ENCODE data around the gene MPPE1. TPM values are rescaled to one million over a fixed set of nuclear protein-coding genes. Genes with fewer than 3 reads are reported as not detected.

Gene MPPE1
- total and polyA plus RNA-seq, 9 of the 15 experiments (the other 6 are each of a cell fraction or from before 2014, with no cell fraction given), result 10.7 to 19.5 (median 13.3) TPM

DNA sequence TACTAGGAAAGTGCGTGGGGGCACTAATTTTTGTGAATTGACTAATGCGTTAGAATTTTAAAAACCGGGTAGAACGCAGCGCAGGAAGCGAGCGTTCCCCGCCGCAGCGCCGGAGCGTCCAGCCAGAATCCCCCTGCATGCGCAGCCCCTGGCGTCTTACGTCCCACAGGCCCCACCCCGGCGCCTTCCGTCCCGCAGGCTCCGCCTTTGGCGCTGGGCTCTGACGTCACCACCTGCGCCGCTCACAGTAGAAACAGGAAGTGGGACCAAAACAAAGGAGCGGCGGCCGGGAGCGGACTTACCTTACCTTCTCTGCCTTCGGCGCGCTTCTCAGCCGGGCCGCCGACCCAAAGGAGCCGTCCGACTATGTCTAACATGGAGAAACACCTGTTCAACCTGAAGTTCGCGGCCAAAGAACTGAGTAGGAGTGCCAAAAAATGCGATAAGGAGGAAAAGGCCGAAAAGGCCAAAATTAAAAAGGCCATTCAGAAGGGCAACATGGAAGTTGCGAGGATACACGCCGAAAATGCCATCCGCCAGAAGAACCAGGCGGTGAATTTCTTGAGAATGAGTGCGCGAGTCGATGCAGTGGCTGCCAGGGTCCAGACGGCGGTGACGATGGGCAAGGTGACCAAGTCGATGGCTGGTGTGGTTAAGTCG, 56.8 kb downstream of the MPPE1 start, which contains the start of gene CHMP1B (continued):
- no peak for TF ChIP-seq PPARD (CRISPR knock-in tag; IDR thresholded peaks at IDR 0.05)
- TF ChIP-seq HNRNPUL1 (IDR thresholded peaks at IDR 0.05; ENCODE audit: low read length), result no peak
- TF ChIP-seq, protein P1, sequence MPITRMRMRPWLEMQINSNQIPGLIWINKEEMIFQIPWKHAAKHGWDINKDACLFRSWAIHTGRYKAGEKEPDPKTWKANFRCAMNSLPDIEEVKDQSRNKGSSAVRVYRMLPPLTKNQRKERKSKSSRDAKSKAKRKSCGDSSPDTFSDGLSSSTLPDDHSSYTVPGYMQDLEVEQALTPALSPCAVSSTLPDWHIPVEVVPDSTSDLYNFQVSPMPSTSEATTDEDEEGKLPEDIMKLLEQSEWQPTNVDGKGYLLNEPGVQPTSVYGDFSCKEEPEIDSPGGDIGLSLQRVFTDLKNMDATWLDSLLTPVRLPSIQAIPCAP (CRISPR knock-in tag; IDR thresholded peaks at IDR 0.05; ENCODE audit: borderline replicate concordance), result no peak
- TF ChIP-seq NCOA6 (IDR thresholded peaks at IDR 0.05), result peak; percentile 82
- TF ChIP-seq DPF2 (IDR thresholded peaks at IDR 0.05), result no peak
- no peak for TF ChIP-seq ZNF668 (CRISPR knock-in tag; IDR thresholded peaks at IDR 0.05)
- TF ChIP-seq KDM1A (IDR thresholded peaks at IDR 0.05), result no peak
- TF ChIP-seq, protein P2, sequence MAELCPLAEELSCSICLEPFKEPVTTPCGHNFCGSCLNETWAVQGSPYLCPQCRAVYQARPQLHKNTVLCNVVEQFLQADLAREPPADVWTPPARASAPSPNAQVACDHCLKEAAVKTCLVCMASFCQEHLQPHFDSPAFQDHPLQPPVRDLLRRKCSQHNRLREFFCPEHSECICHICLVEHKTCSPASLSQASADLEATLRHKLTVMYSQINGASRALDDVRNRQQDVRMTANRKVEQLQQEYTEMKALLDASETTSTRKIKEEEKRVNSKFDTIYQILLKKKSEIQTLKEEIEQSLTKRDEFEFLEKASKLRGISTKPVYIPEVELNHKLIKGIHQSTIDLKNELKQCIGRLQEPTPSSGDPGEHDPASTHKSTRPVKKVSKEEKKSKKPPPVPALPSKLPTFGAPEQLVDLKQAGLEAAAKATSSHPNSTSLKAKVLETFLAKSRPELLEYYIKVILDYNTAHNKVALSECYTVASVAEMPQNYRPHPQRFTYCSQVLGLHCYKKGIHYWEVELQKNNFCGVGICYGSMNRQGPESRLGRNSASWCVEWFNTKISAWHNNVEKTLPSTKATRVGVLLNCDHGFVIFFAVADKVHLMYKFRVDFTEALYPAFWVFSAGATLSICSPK (IDR thresholded peaks at IDR 0.05; ENCODE audit: borderline replicate concordance), result no peak
- TF ChIP-seq, protein P3, sequence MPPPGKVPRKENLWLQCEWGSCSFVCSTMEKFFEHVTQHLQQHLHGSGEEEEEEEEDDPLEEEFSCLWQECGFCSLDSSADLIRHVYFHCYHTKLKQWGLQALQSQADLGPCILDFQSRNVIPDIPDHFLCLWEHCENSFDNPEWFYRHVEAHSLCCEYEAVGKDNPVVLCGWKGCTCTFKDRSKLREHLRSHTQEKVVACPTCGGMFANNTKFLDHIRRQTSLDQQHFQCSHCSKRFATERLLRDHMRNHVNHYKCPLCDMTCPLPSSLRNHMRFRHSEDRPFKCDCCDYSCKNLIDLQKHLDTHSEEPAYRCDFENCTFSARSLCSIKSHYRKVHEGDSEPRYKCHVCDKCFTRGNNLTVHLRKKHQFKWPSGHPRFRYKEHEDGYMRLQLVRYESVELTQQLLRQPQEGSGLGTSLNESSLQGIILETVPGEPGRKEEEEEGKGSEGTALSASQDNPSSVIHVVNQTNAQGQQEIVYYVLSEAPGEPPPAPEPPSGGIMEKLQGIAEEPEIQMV (tag; conservative IDR thresholded peaks at IDR 0.05; ENCODE audit: low read depth), result no peak
- no peak for TF ChIP-seq ZNF764 (CRISPR knock-in tag; IDR thresholded peaks at IDR 0.05; ENCODE audit: low read depth)
- TF ChIP-seq, protein P4, sequence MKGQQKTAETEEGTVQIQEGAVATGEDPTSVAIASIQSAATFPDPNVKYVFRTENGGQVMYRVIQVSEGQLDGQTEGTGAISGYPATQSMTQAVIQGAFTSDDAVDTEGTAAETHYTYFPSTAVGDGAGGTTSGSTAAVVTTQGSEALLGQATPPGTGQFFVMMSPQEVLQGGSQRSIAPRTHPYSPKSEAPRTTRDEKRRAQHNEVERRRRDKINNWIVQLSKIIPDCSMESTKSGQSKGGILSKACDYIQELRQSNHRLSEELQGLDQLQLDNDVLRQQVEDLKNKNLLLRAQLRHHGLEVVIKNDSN (CRISPR knock-in tag; IDR thresholded peaks at IDR 0.05), result no peak
- TF ChIP-seq ZNF408 (CRISPR knock-in tag; IDR thresholded peaks at IDR 0.05; ENCODE audit: low read depth), result no peak
- no peak for TF ChIP-seq U2AF1 (optimal IDR thresholded peaks at IDR 0.05; ENCODE audit: low read depth, low read length)
- no peak for TF ChIP-seq ZNF121 (CRISPR knock-in tag; conservative IDR thresholded peaks at IDR 0.05)
- no peak for TF ChIP-seq HDAC2 (IDR thresholded peaks at IDR 0.05)
- TF ChIP-seq, protein P5, sequence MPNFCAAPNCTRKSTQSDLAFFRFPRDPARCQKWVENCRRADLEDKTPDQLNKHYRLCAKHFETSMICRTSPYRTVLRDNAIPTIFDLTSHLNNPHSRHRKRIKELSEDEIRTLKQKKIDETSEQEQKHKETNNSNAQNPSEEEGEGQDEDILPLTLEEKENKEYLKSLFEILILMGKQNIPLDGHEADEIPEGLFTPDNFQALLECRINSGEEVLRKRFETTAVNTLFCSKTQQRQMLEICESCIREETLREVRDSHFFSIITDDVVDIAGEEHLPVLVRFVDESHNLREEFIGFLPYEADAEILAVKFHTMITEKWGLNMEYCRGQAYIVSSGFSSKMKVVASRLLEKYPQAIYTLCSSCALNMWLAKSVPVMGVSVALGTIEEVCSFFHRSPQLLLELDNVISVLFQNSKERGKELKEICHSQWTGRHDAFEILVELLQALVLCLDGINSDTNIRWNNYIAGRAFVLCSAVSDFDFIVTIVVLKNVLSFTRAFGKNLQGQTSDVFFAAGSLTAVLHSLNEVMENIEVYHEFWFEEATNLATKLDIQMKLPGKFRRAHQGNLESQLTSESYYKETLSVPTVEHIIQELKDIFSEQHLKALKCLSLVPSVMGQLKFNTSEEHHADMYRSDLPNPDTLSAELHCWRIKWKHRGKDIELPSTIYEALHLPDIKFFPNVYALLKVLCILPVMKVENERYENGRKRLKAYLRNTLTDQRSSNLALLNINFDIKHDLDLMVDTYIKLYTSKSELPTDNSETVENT (CRISPR knock-in tag; IDR thresholded peaks at IDR 0.05), result peak; percentile 83
- TF ChIP-seq NFXL1 (CRISPR knock-in tag; IDR thresholded peaks at IDR 0.05), result no peak
- TF ChIP-seq LCOR (CRISPR knock-in tag; IDR thresholded peaks at IDR 0.05), result 0 out of 2 replicates have a peak, but pooled peaks have one; percentile 56
- TF ChIP-seq, protein P6, sequence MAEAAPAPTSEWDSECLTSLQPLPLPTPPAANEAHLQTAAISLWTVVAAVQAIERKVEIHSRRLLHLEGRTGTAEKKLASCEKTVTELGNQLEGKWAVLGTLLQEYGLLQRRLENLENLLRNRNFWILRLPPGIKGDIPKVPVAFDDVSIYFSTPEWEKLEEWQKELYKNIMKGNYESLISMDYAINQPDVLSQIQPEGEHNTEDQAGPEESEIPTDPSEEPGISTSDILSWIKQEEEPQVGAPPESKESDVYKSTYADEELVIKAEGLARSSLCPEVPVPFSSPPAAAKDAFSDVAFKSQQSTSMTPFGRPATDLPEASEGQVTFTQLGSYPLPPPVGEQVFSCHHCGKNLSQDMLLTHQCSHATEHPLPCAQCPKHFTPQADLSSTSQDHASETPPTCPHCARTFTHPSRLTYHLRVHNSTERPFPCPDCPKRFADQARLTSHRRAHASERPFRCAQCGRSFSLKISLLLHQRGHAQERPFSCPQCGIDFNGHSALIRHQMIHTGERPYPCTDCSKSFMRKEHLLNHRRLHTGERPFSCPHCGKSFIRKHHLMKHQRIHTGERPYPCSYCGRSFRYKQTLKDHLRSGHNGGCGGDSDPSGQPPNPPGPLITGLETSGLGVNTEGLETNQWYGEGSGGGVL (CRISPR knock-in tag; IDR thresholded peaks at IDR 0.05), result no peak
